HG03139 (cell line): ENCODE data around the gene U2AF2.

Experiments used
- ATAC-seq: cut with Tn5 transposase; IDR thresholded peaks from one replicate; pipeline ENCODE4 v1.9.1; 2021; ENCODE audit not compliant: unreplicated experiment

U2AF2 gene

DNA sequence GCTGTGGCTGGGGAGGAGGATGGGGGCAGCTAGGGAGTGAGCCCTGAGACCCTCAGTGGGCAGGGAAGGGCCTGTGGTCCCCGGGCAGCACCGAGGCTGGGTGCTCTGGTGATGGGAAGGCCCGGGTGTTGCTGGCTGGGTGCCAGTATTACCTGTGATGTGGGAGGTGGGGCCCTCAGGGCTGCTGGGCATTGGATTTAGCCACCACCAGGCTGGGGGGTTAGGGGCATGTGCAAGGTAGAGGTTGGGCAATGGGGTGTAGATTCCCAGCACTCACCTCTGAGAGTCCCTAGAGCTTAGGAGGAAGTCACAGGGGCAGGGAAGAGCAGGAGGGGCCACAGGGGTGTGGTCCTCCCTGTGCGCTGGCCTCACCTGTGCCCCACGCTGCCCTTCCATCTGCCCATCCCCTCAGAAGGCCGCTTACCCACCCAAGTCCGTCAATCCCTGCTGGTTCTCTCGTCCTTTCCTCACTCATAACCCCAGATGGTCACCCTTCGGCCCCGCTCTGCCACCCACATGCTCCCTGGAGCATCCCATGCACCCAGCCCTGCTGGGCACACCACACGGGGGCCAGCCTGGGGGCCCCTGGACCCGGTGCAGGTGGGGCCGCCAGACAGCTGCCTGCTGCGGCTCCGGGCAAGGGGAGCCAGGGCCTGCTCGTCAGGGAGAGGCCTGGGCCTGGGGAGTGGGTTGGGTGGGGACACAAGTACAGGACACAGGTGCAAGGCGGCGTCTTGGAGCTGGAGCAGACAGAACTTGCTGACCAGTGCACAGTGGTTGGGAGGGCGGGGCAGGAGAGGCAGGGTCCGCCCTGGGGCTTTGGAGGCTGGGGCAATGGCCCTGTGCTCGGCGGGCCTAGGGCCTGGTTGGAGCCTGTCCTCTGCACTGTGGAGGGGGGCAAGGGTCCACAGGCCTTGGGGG, 32.7 kb downstream of the U2AF2 start:
- ATAC-seq, result no peak

- ATAC-seq, result no peak
Measured at GRCh38 chr19:55688422-55689218, 33.8 kb downstream of the U2AF2 start.

GRCh38 chr19:55689411-55690108, 34.7 kb downstream of the U2AF2 start:
- ATAC-seq, result no peak

DNA sequence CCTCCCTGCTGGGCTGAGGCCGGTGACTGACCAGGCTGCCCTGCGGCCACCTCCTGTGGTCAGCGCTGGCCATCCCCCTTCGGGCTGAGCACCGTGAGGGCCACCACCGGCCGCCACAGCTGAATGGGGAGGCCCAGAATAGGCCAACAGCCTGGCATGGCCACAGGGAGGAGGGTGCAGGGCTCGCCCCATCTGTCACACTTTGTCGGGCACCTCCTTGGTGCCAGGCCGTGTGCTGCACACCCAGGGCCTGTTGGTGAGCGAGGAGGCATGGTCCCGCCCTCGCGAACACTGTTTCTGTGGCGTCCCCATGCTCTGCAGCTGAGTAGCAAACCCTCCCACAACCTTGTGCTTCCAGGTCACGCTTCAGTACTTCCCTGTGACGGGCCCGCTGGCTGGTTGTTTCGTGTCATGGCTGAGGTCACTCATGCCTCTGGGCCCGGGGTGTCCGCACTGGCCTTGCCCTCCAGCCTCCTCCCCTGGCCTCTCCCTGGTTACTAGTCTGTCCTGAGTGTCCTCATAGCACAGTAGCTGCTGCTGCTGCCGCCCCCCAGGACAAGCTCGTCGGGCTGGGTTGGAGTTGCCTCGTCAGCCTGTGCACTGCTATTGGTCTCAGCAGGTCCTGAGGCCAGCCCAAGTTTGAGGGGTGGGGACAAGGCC, 35.4 kb downstream of the U2AF2 start:
- no peak for ATAC-seq

DNA sequence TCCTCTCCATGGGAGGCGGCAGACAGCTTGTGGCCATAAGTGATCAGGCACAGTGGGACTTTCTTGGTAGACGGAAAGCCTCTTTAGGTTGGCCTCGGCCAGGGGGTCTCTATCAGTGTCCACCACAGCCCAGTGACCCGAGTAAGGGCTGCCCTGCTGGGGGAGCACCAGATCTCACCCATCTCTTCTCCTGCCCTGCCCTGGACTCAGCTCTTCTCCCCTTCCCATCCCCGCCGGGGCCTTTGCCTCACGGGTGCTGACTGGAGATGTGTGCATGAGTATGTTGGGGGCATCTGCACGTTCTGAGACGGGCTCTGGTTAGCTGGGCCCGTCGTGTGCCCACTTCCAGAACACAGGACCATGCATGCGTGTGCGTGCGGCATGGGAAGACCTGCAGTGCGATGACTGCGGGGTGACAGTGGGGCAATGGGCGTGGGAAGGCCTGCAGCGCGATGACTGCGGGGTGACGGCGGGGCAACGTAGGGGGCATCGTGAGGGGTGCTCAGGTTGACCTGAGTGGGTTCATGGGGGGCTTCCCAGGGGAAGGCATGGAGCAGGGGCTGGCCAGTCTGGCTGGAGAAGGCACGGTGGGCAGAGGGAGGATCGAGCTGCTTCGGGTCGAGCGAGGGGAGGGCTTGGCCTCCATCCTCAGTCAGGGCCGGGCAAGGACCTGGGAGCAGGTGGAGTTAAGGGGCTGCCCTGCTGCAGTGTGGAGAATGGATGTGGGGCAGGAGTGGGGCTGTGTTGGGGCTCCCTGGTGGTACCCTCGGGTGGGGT, 36.1 kb downstream of the U2AF2 start:
- ATAC-seq, result no peak

GRCh38 chr19:55691561-55692481, 37.0 kb downstream of the U2AF2 start:
- no peak for ATAC-seq

DNA sequence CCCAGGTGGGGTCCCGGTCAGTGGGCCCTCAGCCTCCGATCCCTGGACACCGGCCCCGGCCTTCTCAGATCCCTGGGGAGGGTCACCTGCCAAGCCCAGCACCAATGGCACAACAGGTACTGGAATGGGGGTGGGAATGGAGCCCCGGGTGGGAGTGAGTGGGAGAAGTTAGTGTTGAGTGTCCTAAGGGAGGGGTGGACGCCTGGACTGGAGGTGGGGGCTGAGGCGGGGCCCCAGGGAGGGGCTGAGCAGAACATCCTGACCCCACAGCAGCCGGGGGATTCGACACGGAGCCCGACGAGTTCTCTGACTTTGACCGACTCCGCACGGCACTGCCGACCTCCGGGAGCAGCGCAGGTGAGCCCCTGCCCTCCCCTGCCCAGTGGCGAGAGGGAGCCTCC, 37.8 kb downstream of the U2AF2 start:
- ATAC-seq, result no peak

DNA sequence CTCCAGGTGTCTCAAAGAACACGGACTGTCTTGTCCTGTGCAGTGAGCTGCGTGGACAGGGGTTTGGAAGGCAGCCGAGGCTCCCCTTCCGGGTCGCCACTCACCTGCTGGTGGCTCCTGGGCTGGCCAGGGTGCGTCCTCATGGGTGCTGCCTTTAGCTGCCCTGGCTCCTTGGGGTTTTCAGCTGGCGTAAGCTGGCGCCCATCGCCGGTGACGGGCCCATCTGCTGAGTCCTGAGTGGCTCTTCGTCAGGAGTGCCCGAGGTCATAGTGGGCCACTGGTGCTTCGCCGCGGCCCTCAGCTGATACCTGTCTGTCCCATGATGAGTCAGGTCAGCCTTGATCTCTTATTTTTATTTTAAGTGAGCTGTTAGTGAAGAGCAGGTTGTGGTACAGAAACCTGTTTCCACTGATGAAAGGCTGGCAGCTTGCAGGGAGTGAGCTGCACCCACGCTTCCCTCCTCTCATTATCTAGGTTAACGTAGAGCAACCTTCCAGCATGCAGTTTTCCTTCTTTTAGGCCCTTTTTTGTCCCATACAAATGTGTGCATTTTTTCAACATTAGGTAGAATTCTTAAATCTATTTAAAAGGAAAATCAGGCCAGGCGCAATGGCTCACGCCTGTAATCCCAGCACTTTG, 38.6 kb downstream of the U2AF2 start:
- ATAC-seq, result no peak

- ATAC-seq, result no peak
Measured at GRCh38 chr19:55694241-55694655, 39.4 kb downstream of the U2AF2 start.

- no peak for ATAC-seq
Measured at GRCh38 chr19:55694656-55695491, 40.0 kb downstream of the U2AF2 start.

- ATAC-seq, result no peak
Measured at GRCh38 chr19:55695511-55696290, 40.9 kb downstream of the U2AF2 start.

GRCh38 chr19:55696301-55697068, 41.6 kb downstream of the U2AF2 start:
- ATAC-seq, result no peak

- no peak for ATAC-seq
Measured at GRCh38 chr19:55697069-55697440, 42.2 kb downstream of the U2AF2 start.

- ATAC-seq, result no peak
Measured at GRCh38 chr19:55697698-55698097, 42.9 kb downstream of the U2AF2 start.

DNA sequence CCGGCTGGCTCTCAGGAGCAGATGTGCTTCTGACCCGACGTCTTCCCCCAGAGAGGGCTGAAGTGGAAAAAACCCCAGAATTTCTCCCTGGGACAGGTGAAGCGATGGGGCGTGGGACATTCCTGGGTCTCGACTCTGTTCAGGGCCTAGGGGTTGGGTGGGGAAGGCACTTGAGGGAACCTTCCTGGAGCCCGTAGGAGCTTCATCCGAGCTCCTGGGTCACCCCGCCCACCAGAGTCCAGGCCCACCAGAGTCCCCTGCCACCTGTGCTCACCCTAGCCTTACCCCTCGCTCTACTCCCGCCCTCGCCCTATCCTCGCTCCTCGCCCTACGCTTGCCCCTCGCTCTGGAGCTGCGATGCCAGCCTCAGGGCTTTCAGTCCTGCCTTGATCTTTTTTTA, 43.4 kb downstream of the U2AF2 start:
- no peak for ATAC-seq

DNA sequence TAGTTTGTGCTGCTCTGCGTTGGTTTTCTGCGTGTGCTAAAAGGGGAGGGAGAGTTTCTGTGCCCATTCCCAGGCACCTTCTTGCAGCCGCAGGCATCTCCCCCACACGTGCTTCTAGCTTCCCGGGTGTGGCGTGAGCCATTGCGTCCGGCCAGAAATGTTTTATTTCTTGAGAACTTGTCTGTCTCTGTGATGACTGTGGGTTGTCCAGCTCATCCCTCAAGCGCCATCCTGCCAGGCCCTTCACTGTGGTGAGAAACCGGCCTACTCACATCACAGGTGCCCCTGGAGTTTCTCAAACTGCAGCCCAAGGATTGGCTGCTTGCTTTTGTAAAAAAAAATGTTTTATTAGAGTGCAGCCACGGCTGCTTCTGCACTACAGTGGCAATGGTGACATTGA, 44.4 kb downstream of the U2AF2 start:
- ATAC-seq, result no peak
